Sigmoid colon (tissue), 4 donors: ENCODE data around the gene HS3ST2.

Experiments used
- CTCF ChIP-seq, 4 experiments: fragments of 450-650 bp in 3 of 4; fragments of 200-600 bp in 1 of 4; IDR thresholded peaks; one replicate each; pipeline ENCODE4 v1.5.1; 2016 to 2019; ENCODE audit warnings: antibody characterized with exemption in 4 of 4, mild to moderate bottlenecking in 3 of 4, moderate library complexity in 2 of 4
- EP300 ChIP-seq, 4 donors: sonication (generic); formaldehyde crosslinking; IDR thresholded peaks; one replicate each; pipeline ENCODE4 v1.6.1; 2017; ENCODE audit warnings: antibody characterized with exemption in 4 of 4
- POLR2AphosphoS5 ChIP-seq, 4 donors: sonication (generic); formaldehyde crosslinking; IDR thresholded peaks; one replicate each; pipeline ENCODE4 v1.6.1; 2017; ENCODE audit warnings: antibody characterized with exemption in 4 of 4

- TF ChIP-seq CTCF (IDR thresholded peaks at IDR 0.05) (peak; percentile 33 to 67 (median 60)), EP300 (IDR thresholded peaks at IDR 0.05) (no peak), POLR2AphosphoS5 (IDR thresholded peaks at IDR 0.05) (no peak)
Observed at GRCh38 chr16:22898874-22899348, 84.9 kb downstream of the HS3ST2 start.
